ENCODE measurements around the gene RNF4.

DNA sequence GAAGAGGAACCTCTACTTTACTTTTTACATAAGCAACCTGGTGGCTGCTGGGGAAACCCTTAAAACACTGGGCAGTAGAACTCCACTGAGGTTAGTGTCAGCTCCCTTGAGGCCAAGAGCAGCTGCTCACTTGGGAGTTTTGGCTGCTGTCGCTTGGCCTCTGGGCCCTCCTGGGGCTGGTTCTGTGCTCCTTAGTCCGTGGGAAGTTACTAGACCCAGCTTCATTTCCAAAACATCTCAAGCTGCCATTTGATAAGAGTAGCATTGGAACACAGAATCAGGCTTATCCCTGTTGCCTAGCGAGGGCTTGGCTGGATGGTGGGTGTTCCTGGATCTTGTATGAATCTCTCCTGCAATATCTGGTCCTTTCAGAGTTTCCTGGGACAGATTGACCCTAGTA lies 26.1 kb downstream of the RNF4 start:
- no peak for TF ChIP-seq EZH2 (IDR thresholded peaks at IDR 0.05; ENCODE audit: borderline replicate concordance, low read length)
- TF ChIP-seq, protein P1, sequence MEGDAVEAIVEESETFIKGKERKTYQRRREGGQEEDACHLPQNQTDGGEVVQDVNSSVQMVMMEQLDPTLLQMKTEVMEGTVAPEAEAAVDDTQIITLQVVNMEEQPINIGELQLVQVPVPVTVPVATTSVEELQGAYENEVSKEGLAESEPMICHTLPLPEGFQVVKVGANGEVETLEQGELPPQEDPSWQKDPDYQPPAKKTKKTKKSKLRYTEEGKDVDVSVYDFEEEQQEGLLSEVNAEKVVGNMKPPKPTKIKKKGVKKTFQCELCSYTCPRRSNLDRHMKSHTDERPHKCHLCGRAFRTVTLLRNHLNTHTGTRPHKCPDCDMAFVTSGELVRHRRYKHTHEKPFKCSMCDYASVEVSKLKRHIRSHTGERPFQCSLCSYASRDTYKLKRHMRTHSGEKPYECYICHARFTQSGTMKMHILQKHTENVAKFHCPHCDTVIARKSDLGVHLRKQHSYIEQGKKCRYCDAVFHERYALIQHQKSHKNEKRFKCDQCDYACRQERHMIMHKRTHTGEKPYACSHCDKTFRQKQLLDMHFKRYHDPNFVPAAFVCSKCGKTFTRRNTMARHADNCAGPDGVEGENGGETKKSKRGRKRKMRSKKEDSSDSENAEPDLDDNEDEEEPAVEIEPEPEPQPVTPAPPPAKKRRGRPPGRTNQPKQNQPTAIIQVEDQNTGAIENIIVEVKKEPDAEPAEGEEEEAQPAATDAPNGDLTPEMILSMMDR (IDR thresholded peaks at IDR 0.05; ENCODE audit: low read length) = no peak
